Measurements from ENCODE around the gene ZFAND3. TPM values are rescaled to one million over a fixed set of nuclear protein-coding genes. Genes with fewer than 3 reads are reported as not detected.

Gene ZFAND3
- total RNA-seq, 1 experiment from 2014 or later: 107 TPM

DNA sequence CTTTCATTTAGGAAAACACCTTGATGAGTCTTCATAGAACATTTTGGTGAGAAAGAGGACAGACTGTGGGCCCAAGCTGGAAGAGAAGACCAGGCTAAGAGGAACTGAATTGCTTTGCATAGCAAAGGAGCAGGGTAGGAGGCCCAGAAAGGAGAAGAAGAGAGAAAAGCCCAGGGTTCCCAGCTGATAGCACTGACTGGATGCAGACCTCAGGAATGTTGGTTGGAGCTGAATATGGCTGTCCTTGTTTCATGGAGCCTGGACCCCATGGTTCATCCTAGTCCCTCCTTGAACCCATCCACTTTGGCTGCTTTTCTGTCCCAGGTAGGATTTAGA lies 18.0 kb upstream of the ZFAND3 start:
- Histone ChIP-seq H3K4me3 (ENCODE audit: low read depth, low read length) (no peak overlapping the region), H3K36me3 (ENCODE audit: control insufficient read depth, insufficient read depth, low read length) (no peaks in the 10 kb centered on the region), H3K4me1 (peaks cover 8% of the 10 kb centered on the region), H3K9me3 (no peaks in the 10 kb centered on the region), H3K27me3 (replicated peaks; ENCODE audit: control insufficient read depth, insufficient read depth, low read length) (no peaks in the 10 kb centered on the region)
- ChIA-PET POLR2A (no interaction called here), CTCF (no interaction called here)
- H3K4me3 Mint-ChIP-seq (ENCODE audit: unreplicated experiment): no peak overlapping the region
- no peaks in the 10 kb centered on the region for H3K36me3 Mint-ChIP-seq (ENCODE audit: insufficient read depth, unreplicated experiment)
- no TSS peak for BruUV-seq (replicated peaks)
- H3K4me1 Mint-ChIP-seq (ENCODE audit: low read depth, unreplicated experiment): no peaks in the 10 kb centered on the region
- no peaks in the 10 kb centered on the region for H3K27me3 Mint-ChIP-seq (ENCODE audit: insufficient read depth, unreplicated experiment)
- DNase-seq: no peak
- H3K9me3 Mint-ChIP-seq (ENCODE audit: unreplicated experiment): no peaks in the 10 kb centered on the region
- H3K27ac Mint-ChIP-seq (ENCODE audit: unreplicated experiment): no peak overlapping the region
- intact Hi-C loops (cut with micrococcal nuclease; ENCODE audit: unreplicated experiment): no loop called here
- TF ChIP-seq, protein P1, sequence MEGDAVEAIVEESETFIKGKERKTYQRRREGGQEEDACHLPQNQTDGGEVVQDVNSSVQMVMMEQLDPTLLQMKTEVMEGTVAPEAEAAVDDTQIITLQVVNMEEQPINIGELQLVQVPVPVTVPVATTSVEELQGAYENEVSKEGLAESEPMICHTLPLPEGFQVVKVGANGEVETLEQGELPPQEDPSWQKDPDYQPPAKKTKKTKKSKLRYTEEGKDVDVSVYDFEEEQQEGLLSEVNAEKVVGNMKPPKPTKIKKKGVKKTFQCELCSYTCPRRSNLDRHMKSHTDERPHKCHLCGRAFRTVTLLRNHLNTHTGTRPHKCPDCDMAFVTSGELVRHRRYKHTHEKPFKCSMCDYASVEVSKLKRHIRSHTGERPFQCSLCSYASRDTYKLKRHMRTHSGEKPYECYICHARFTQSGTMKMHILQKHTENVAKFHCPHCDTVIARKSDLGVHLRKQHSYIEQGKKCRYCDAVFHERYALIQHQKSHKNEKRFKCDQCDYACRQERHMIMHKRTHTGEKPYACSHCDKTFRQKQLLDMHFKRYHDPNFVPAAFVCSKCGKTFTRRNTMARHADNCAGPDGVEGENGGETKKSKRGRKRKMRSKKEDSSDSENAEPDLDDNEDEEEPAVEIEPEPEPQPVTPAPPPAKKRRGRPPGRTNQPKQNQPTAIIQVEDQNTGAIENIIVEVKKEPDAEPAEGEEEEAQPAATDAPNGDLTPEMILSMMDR (IDR thresholded peaks at IDR 0.05; ENCODE audit: insufficient read depth in 1 of 2, low read depth in 1 of 2, low read length in 1 of 2, severe bottlenecking in 1 of 2, unreplicated experiment in 1 of 2): no peak

DNA sequence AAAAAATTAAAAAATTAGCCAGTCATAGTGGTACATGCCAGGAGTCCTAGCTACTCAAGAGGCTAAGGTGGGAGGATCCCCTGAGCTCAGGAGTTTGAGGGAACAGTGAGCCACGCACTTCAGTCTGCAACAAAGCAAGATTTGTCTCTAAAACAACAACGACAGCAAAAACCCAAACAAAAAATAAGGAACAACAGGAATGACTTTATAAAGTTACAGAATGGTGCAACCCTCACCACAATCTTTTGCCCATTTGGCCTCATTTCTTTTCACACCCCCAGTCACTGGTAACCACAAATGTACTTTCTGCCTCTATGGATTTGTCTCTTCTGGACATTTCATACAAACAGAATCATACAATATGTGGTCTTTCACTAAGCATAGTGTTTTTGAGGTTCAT lies 16.7 kb upstream of the ZFAND3 start:
- Histone ChIP-seq H3K4me3 (ENCODE audit: low read depth, low read length) (no peak overlapping the region), H3K9me3 (no peaks in the 10 kb centered on the region), H3K36me3 (ENCODE audit: control insufficient read depth, insufficient read depth, low read length) (no peaks in the 10 kb centered on the region), H3K4me1 (peaks cover 8% of the 10 kb centered on the region), H3K27me3 (replicated peaks; ENCODE audit: control insufficient read depth, insufficient read depth, low read length) (no peaks in the 10 kb centered on the region)
- TF ChIP-seq, protein P1 (IDR thresholded peaks at IDR 0.05; ENCODE audit: insufficient read depth in 1 of 2, low read depth in 1 of 2, low read length in 1 of 2, severe bottlenecking in 1 of 2, unreplicated experiment in 1 of 2): no peak
- POLR2A ChIA-PET: no interaction called here
- BruUV-seq (replicated peaks): no TSS peak
- Mint-ChIP-seq H3K9me3 (ENCODE audit: unreplicated experiment) (no peaks in the 10 kb centered on the region), H3K27ac (ENCODE audit: unreplicated experiment) (no peak overlapping the region), H3K4me3 (ENCODE audit: unreplicated experiment) (no peak overlapping the region), H3K36me3 (ENCODE audit: insufficient read depth, unreplicated experiment) (no peaks in the 10 kb centered on the region), H3K4me1 (ENCODE audit: low read depth, unreplicated experiment) (peaks cover 5% of the 10 kb centered on the region), H3K27me3 (ENCODE audit: insufficient read depth, unreplicated experiment) (no peaks in the 10 kb centered on the region)
- CTCF ChIA-PET: no interaction called here
- intact Hi-C loops (cut with micrococcal nuclease; ENCODE audit: unreplicated experiment): no loop called here
- DNase-seq: no peak

DNA sequence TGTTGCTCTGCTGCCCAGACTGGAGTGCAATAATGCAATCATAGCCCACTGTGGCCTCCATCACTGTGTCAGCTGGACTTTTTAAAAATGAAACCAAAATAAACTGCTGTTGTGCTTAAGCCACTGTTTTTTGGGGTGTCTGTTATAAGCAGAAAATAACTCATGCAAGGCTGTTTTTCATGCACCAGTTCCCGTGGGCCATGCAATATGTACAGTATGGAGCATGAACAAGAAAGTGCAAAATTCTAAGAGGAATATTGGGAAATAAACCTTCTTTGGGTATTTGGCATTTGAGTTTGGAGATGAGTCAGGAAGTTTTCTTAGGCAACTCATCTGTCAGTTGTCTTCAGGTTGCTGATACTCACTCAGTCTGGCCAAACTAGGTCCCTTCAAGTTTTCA lies 14.9 kb upstream of the ZFAND3 start:
- DNase-seq: no peak
- no peaks in the 10 kb centered on the region for H3K9me3 Mint-ChIP-seq (ENCODE audit: unreplicated experiment)
- Histone ChIP-seq H3K36me3 (ENCODE audit: control insufficient read depth, insufficient read depth, low read length) (no peaks in the 10 kb centered on the region), H3K4me3 (ENCODE audit: low read depth, low read length) (no peak overlapping the region), H3K9me3 (no peaks in the 10 kb centered on the region), H3K4me1 (peaks cover 5% of the 10 kb centered on the region), H3K27me3 (replicated peaks; ENCODE audit: control insufficient read depth, insufficient read depth, low read length) (no peaks in the 10 kb centered on the region)
- ChIA-PET POLR2A (no interaction called here), CTCF (no interaction called here)
- intact Hi-C loops (cut with micrococcal nuclease; ENCODE audit: unreplicated experiment): no loop called here
- peaks cover 19% of the 10 kb centered on the region for H3K4me1 Mint-ChIP-seq (ENCODE audit: low read depth, unreplicated experiment)
- H3K27ac Mint-ChIP-seq (ENCODE audit: unreplicated experiment): no peak overlapping the region
- no TSS peak for BruUV-seq (replicated peaks)
- H3K36me3 Mint-ChIP-seq (ENCODE audit: insufficient read depth, unreplicated experiment): no peaks in the 10 kb centered on the region
- H3K4me3 Mint-ChIP-seq (ENCODE audit: unreplicated experiment): no peak overlapping the region
- H3K27me3 Mint-ChIP-seq (ENCODE audit: insufficient read depth, unreplicated experiment): no peaks in the 10 kb centered on the region
- TF ChIP-seq, protein P1 (IDR thresholded peaks at IDR 0.05; ENCODE audit: insufficient read depth in 1 of 2, low read depth in 1 of 2, low read length in 1 of 2, severe bottlenecking in 1 of 2, unreplicated experiment in 1 of 2): no peak

Data from Caco-2 (cell line).